ENCODE results near the gene OBSCN. TPM values are rescaled to one million over a fixed set of nuclear protein-coding genes. Genes with fewer than 3 reads are reported as not detected.
A peak's percentile ranks its signal among the peaks of the same experiment; 100 is the strongest.

OBSCN gene
- total RNA-seq, 1 donor from 2014 or later = 7.6 TPM

DNA sequence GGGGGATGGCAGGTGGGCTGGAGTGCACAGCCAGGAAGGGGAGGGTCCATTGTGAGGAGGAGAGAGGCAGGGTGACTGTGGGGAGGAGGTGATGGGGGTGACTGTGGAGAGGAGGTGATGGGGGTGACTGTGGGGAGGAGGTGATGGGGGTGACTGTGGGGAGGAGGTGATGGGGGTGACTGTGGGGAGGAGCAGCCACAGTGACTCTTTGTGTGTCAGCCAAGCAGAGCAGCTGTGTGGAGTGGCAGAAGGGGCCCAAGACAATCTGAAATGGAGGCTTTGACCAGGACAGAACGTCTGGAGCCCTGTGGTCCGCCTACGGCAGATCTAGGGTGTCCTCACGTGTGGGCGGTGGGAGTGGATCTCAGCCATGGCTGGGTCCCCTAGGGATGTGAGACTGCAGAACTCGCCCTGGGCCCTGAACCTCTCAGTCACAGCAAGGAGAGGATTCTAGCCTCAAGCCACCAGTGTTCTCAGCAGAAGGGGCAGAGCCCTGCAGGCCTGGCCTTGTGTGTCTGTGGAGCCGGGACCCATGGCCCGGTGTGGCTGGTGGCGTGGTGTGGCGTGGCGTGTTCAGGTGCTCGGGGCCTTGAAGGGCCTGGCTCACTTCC, 81.5 kb downstream of the OBSCN start:
- H3K27me3 ChIP-seq (ENCODE audit: control insufficient read depth, insufficient read depth, low read length) = no peaks in the 10 kb centered on the region
- H3K4me3 ChIP-seq (ENCODE audit: low read depth, low read length) = no peak overlapping the region
- DNase-seq (ENCODE audit: low read depth) (no peak), FAIRE-seq (no peak)
- TF ChIP-seq, protein P1, sequence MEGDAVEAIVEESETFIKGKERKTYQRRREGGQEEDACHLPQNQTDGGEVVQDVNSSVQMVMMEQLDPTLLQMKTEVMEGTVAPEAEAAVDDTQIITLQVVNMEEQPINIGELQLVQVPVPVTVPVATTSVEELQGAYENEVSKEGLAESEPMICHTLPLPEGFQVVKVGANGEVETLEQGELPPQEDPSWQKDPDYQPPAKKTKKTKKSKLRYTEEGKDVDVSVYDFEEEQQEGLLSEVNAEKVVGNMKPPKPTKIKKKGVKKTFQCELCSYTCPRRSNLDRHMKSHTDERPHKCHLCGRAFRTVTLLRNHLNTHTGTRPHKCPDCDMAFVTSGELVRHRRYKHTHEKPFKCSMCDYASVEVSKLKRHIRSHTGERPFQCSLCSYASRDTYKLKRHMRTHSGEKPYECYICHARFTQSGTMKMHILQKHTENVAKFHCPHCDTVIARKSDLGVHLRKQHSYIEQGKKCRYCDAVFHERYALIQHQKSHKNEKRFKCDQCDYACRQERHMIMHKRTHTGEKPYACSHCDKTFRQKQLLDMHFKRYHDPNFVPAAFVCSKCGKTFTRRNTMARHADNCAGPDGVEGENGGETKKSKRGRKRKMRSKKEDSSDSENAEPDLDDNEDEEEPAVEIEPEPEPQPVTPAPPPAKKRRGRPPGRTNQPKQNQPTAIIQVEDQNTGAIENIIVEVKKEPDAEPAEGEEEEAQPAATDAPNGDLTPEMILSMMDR (IDR thresholded peaks at IDR 0.05; ENCODE audit: insufficient read depth, low read length, severe bottlenecking) = no peak
- H3K36me3 ChIP-seq (ENCODE audit: control insufficient read depth, insufficient read depth, low read length) = no peaks in the 10 kb centered on the region

DNA sequence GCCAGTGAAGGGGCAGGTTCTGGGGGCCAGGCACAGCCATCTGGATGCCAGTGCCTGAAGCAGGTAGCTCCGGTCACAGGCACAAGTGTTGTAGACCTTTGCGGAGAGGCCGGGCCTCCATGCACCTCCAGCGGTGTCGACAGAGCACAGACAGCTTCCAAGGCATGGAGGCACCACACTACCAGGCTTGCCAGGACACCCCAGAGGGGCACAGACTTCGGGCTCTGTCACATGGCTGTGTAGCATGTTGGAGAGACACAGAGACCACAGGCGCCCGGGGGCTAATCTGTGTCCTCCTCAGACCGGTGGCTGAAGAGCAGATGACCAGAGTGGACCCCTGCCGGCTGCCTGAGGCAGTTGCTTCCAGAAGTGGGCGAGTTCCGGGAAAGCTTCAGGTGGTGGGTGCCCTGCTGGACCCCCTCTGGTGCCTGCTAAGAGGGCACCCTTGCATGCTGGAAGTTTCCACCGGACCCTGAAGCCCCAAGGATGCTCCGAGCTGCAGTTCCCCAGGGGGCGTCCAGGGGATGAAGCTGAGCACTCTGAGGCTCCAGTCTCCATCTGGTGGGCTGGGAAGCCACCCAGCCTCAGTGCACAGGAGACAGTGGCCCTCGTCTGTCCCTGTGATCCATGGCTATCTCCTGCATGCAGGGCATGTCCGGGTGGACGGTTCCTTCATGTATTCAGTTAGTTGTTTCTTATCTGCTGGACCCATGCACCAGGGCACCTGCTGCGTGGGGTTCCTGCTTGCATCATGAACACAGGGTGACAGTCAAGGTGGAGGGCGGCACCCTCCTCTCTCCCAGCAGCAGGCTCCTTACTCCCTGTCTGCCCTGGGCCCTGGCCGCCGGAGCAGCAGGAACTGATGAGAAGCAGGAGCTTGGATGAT, 82.4 kb downstream of the OBSCN start:
- Histone ChIP-seq H3K27me3 (ENCODE audit: control insufficient read depth, insufficient read depth, low read length) (no peaks in the 10 kb centered on the region), H3K4me3 (ENCODE audit: low read depth, low read length) (no peak overlapping the region), H3K36me3 (ENCODE audit: control insufficient read depth, insufficient read depth, low read length) (no peaks in the 10 kb centered on the region)
- FAIRE-seq = no peak
- TF ChIP-seq, protein P1 (IDR thresholded peaks at IDR 0.05; ENCODE audit: insufficient read depth, low read length, severe bottlenecking) = no peak
- DNase-seq (ENCODE audit: low read depth) = no peak

DNA sequence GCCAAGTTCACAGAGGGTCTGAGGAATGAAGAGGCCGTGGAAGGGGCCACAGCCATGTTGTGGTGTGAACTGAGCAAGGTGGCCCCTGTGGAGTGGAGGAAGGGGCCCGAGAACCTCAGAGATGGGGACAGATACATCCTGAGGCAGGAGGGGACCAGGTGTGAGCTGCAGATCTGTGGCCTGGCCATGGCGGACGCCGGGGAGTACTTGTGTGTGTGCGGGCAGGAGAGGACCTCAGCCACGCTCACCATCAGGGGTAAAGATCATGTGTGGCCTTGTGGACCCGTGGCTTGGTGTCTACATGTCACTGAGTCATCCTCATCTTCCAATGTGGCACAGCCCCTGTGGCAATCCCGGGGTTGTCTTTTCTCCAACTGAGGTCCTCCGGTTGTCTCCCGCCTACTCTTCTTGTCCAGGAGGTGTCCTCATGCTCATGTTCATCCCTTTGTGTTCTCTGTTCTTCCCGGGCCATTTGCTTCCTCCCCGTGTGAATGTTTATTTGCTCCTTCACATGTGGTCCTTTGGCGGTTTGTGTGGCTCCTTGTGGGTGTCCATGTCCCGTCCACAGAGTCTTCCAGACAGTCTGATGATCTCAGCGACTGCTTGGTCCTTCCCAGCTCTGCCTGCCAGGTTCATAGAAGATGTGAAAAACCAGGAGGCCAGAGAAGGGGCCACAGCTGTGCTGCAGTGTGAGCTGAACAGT, 84.2 kb downstream of the OBSCN start:
- FAIRE-seq (peak; percentile 95), DNase-seq (ENCODE audit: low read depth) (no peak)
- Histone ChIP-seq H3K4me3 (ENCODE audit: low read depth, low read length) (no peak overlapping the region), H3K36me3 (ENCODE audit: control insufficient read depth, insufficient read depth, low read length) (no peaks in the 10 kb centered on the region), H3K27me3 (ENCODE audit: control insufficient read depth, insufficient read depth, low read length) (no peaks in the 10 kb centered on the region)
- TF ChIP-seq, protein P1 (IDR thresholded peaks at IDR 0.05; ENCODE audit: insufficient read depth, low read length, severe bottlenecking) = no peak

DNA sequence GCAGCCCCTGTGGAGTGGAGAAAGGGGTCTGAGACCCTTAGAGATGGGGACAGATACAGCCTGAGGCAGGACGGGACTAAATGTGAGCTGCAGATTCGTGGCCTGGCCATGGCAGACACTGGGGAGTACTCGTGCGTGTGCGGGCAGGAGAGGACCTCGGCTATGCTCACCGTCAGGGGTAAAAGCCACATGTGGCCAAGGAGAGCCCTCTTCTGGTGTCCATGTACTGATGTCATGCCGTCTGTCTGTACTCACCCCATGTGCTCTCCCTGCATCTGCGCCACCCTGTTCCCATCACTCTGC, 84.7 kb downstream of the OBSCN start:
- no peak for DNase-seq (ENCODE audit: low read depth)
- Histone ChIP-seq H3K4me3 (ENCODE audit: low read depth, low read length) (no peak overlapping the region), H3K27me3 (ENCODE audit: control insufficient read depth, insufficient read depth, low read length) (no peaks in the 10 kb centered on the region), H3K36me3 (ENCODE audit: control insufficient read depth, insufficient read depth, low read length) (no peaks in the 10 kb centered on the region)
- TF ChIP-seq, protein P1 (IDR thresholded peaks at IDR 0.05; ENCODE audit: insufficient read depth, low read length, severe bottlenecking) = no peak
- FAIRE-seq = no peak

DNA sequence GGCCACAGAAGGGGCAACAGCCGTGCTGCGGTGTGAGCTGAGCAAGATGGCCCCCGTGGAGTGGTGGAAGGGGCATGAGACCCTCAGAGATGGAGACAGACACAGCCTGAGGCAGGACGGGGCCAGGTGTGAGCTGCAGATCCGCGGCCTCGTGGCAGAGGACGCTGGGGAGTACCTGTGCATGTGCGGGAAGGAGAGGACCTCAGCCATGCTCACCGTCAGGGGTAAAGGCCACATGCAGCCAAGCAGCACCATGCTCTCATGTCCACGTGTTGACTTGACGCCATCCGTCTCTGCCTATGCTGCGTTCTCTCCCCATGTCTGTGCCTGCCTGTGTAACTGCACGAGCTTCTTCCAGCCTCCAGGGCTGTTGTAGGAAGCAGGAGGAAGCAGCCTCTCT, 85.5 kb downstream of the OBSCN start:
- H3K36me3 ChIP-seq (ENCODE audit: control insufficient read depth, insufficient read depth, low read length) = no peaks in the 10 kb centered on the region
- DNase-seq (ENCODE audit: low read depth) (no peak), FAIRE-seq (no peak)
- no peak overlapping the region for H3K4me3 ChIP-seq (ENCODE audit: low read depth, low read length)
- TF ChIP-seq, protein P1 (IDR thresholded peaks at IDR 0.05; ENCODE audit: insufficient read depth, low read length, severe bottlenecking) = no peak
- H3K27me3 ChIP-seq (ENCODE audit: control insufficient read depth, insufficient read depth, low read length) = no peaks in the 10 kb centered on the region
